PC-9 (cell line): Measurements from ENCODE around the gene SPEN.

Experiments used
- CTCF ChIP-seq: fragments of 200-600 bp; sonication (generic); conservative IDR thresholded peaks from 2 replicates; pipeline ENCODE4 v1.6.1; 2017; ENCODE audit warnings: mixed run types, antibody characterized with exemption, mild to moderate bottlenecking, moderate library complexity
- EZH2 ChIP-seq: fragments of 200-600 bp; sonication (generic); IDR thresholded peaks from 2 replicates; pipeline ENCODE4 v1.8.0; 2017; ENCODE audit warnings: antibody characterized with exemption, low read depth

- TF ChIP-seq CTCF (no peak), EZH2 (no peak)
These were observed 127.3 kb downstream of the SPEN start for GRCh38 chr1:15974855-15975254.
